OCI-LY1 (cell line): ENCODE data around the gene LZTS3.

Experiments
- EZH2 ChIP-seq: fragments of 200-600 bp; sonication (generic), shearing (Covaris generic); IDR thresholded peaks from 2 replicates; pipeline ENCODE4 v1.8.0; 2017; ENCODE audit warnings: borderline replicate concordance, mixed run types, mild to moderate bottlenecking, antibody characterized with exemption, low read length, moderate library complexity, mixed read lengths
- TF ChIP-seq, protein P1 (sequence below): fragments of 200-600 bp; sonication (generic), shearing (Covaris generic); IDR thresholded peaks from 2 replicates; pipeline ENCODE4 v1.5.1; 2017; ENCODE audit warnings: mild to moderate bottlenecking, antibody characterized with exemption, low read length, moderate library complexity, mixed read lengths

DNA sequence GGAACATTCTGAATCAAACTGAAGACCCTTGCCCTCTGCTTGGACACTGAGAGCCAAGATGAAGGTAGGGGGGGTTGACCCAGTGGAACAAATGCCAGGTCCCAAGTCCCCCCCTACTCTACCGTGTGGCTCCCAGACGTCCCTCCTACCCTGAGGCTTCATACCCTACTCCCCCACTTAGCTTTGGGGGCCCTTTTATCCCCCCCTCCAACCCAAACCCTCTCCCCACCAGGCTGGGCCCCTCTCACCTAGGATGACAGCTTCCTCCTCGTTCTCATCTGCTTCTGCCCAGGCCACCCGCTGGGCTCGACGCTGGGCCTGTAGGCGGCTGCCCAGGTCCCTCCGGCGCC is 29.6 kb upstream of the LZTS3 start:
- TF ChIP-seq, protein P1, sequence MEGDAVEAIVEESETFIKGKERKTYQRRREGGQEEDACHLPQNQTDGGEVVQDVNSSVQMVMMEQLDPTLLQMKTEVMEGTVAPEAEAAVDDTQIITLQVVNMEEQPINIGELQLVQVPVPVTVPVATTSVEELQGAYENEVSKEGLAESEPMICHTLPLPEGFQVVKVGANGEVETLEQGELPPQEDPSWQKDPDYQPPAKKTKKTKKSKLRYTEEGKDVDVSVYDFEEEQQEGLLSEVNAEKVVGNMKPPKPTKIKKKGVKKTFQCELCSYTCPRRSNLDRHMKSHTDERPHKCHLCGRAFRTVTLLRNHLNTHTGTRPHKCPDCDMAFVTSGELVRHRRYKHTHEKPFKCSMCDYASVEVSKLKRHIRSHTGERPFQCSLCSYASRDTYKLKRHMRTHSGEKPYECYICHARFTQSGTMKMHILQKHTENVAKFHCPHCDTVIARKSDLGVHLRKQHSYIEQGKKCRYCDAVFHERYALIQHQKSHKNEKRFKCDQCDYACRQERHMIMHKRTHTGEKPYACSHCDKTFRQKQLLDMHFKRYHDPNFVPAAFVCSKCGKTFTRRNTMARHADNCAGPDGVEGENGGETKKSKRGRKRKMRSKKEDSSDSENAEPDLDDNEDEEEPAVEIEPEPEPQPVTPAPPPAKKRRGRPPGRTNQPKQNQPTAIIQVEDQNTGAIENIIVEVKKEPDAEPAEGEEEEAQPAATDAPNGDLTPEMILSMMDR: no peak
- TF ChIP-seq EZH2: no peak
